Progenitor cell of endocrine pancreas (in vitro differentiated cells): ENCODE measurements around the gene TBXAS1. TPM values are rescaled to one million over a fixed set of nuclear protein-coding genes. Genes with fewer than 3 reads are reported as not detected.

Experiments used
- DNase-seq: peaks from one replicate; pipeline ENCODE4 v3.0.0; 2021; ENCODE audit warnings: low spot score; ENCODE audit not compliant: unreplicated experiment
- H3K27ac Mint-ChIP-seq: 2 replicates; pipeline ENCODE4 v1.8.0; 2021; ENCODE audit warnings: mild to moderate bottlenecking, moderate library complexity, mixed read lengths
- H3K27me3 Mint-ChIP-seq: 2 replicates; pipeline ENCODE4 v1.8.0; 2021; ENCODE audit warnings: mixed read lengths
- H3K36me3 Mint-ChIP-seq: 2 replicates; pipeline ENCODE4 v1.8.0; 2022; ENCODE audit warnings: mixed read lengths; ENCODE audit not compliant: insufficient read depth
- H3K4me1 Mint-ChIP-seq: 2 replicates; pipeline ENCODE4 v1.8.0; 2021; ENCODE audit warnings: low read depth, mixed read lengths
- H3K4me3 Mint-ChIP-seq: 2 replicates; pipeline ENCODE4 v1.8.0; 2021; ENCODE audit warnings: low read depth, mild to moderate bottlenecking, moderate library complexity, mixed read lengths
- H3K9me3 Mint-ChIP-seq: 2 replicates; pipeline ENCODE4 v1.8.0; 2021; ENCODE audit warnings: low read depth, mixed read lengths
- long read RNA-seq: library from polyadenylated mRNA; unstranded; transcript quantifications from one replicate; pipeline ENCODE4 v2.0.0, GENCODE V29; 2020
- total RNA-seq: library from RNA; stranded (reverse); gene quantifications from 2 replicates; pipeline ENCODE4 v1.2.1, GENCODE V29; 2021
- TF ChIP-seq, protein P1 (sequence below): fragments of 200-600 bp; sonication (generic); IDR thresholded peaks from one replicate; pipeline ENCODE4 v1.5.0; 2021; ENCODE audit warnings: antibody characterized with exemption, mild to moderate bottlenecking; ENCODE audit not compliant: unreplicated experiment

TBXAS1 gene
- total RNA-seq: 10.4 and 12.5 TPM in 2 replicates
- long read RNA-seq, transcript TBXAS1-208 (13 exons, 1,963 nt): major isoform, 8 of 29 reads
- long read RNA-seq, partial matches to known transcripts: 5 of 29 reads
- long read RNA-seq, other reads (novel, unspliced or antisense): 13 of 29 reads

DNA sequence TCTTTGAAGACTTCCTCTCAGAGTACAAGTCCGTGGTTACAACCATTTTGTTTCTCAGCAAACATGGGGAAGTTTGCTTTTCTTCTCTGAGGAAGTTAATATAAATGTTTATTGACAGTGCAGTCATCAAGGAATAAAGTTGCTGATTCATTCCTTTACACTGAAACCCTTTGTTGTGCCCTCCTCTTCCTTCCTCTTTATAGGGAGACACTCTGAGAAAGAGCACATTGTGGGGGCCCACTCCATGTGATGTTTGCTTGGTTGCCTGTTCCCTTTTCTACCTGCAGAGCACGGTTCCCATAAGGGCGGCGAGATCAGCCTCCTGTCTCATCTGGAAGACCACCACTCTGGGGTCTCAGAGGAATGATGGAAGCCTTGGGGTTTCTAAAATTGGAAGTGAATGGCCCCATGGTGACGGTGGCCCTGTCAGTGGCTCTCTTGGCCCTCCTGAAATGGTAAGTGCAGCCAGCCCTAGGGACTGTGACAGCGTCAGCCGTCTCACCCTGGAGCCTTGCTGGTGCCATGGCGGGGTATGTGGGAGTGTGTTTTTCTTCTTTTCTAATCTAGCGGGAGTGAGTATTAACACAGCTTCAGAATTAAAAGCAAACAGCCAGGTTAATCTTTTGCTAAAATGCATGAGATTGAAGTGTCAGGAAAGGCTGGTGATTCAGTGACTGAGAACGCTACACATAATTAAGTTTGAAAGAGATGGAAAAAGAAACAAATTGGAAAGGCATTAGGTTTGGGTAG is at the start of gene TBXAS1:
TBXAS1 (plus strand) TSS at position 240 of the 750 bp plus-strand sequence; CDS start at position 367, 127 bp downstream.
- H3K27me3 Mint-ChIP-seq: no peaks in the 10 kb centered on the region
- H3K36me3 Mint-ChIP-seq: peaks cover 15% of the 10 kb centered on the region
- H3K4me3 Mint-ChIP-seq: peak within 1 kb of the TSS; percentile 41
- no peak for DNase-seq
- H3K27ac Mint-ChIP-seq: peak within 1 kb of the TSS; percentile 91
- TF ChIP-seq, protein P1, sequence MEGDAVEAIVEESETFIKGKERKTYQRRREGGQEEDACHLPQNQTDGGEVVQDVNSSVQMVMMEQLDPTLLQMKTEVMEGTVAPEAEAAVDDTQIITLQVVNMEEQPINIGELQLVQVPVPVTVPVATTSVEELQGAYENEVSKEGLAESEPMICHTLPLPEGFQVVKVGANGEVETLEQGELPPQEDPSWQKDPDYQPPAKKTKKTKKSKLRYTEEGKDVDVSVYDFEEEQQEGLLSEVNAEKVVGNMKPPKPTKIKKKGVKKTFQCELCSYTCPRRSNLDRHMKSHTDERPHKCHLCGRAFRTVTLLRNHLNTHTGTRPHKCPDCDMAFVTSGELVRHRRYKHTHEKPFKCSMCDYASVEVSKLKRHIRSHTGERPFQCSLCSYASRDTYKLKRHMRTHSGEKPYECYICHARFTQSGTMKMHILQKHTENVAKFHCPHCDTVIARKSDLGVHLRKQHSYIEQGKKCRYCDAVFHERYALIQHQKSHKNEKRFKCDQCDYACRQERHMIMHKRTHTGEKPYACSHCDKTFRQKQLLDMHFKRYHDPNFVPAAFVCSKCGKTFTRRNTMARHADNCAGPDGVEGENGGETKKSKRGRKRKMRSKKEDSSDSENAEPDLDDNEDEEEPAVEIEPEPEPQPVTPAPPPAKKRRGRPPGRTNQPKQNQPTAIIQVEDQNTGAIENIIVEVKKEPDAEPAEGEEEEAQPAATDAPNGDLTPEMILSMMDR: no peak
- H3K9me3 Mint-ChIP-seq: peaks cover 15% of the 10 kb centered on the region
- H3K4me1 Mint-ChIP-seq: peaks cover 25% of the 10 kb centered on the region

DNA sequence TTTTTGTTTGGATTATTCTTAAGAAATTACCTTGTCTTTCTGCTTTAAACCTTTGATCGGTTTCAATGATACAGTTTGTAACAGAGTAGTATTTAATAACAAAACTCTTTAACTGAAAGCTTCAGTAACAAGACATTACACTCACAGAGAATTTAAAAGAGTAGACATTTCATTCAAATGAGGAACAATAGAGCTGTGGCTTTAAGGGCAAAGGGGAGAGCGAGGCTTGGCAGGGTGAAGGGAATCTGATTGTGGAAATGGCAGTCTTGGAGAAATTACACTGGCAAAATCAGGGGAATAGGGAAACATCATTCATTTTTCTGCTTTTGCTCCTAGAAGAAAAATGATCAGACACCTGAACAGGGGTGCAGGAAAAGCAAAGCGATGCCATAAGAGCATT is 46.1 kb upstream of the TBXAS1 start:
- H3K4me1 Mint-ChIP-seq: peaks cover 8% of the 10 kb centered on the region
- no peak overlapping the region for H3K27ac Mint-ChIP-seq
- H3K9me3 Mint-ChIP-seq: no peaks in the 10 kb centered on the region
- TF ChIP-seq, protein P1: no peak
- H3K4me3 Mint-ChIP-seq: no peak overlapping the region
- peaks cover 13% of the 10 kb centered on the region for H3K27me3 Mint-ChIP-seq
- peaks cover 1% of the 10 kb centered on the region for H3K36me3 Mint-ChIP-seq
- no peak for DNase-seq

DNA sequence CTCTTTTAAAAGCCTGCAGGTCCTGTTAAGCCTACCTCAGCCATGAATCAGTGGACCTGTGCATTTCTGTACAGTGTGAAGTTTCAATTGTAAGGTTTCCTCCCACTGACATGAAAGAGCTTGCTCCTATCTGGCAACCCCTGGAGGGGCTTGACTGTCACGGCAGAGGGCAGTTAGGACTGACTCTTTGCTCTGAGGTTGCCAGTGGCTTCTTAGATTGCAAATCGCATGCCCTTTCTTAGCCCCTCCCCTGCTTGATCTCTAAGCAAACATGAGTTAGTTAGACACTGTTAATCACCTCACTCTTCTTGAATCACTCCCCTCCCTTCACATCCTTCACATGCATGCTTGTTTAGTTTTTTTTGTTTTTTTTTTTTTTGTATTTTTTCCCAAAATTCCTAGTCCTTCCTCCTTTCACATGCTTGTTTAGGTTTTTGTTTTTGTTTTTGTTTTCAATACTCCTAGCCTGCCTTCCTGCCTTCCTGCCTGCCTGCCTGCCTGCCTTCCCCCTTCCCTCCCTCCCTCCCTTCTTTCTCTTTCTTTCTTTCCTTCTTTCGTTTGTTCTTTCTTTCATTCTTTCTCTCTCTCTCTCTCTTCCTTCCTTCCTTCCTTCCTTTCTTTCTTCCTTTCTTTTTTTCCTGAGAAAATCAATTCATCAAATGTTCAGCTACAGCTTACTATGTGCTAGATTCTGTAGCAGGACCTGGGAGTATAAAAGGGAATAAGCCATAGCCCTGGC is 45.2 kb upstream of the TBXAS1 start:
- TF ChIP-seq, protein P1: no peak
- H3K36me3 Mint-ChIP-seq: peaks cover 1% of the 10 kb centered on the region

DNA sequence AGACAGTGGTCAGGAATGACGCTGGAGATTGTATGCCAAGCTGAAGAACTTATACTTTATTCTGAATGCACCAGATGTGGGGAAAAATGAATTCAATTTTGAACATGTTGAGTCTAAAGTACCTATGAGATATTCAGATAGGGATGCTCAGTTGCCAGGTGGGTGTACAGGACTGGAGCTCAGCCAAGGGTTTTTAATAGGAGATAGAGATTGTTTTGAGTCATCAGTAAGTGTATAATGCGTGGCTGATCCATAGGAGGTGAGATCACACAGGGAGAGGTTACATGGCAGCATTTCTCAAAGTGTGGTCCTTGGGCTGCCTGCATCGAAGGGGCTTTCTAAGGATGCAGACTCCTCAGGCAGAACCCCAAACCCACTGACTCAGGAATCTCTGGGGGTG is 44.4 kb upstream of the TBXAS1 start:
- peaks cover 1% of the 10 kb centered on the region for H3K36me3 Mint-ChIP-seq
- no peak overlapping the region for H3K27ac Mint-ChIP-seq
- peaks cover 1% of the 10 kb centered on the region for H3K4me1 Mint-ChIP-seq
- peaks cover 6% of the 10 kb centered on the region for H3K27me3 Mint-ChIP-seq
- H3K9me3 Mint-ChIP-seq: no peaks in the 10 kb centered on the region
- no peak overlapping the region for H3K4me3 Mint-ChIP-seq
- TF ChIP-seq, protein P1: no peak
- no peak for DNase-seq

More for the DNA sequence above, 45.2 kb upstream of the TBXAS1 start:
- H3K9me3 Mint-ChIP-seq: no peaks in the 10 kb centered on the region
- H3K4me1 Mint-ChIP-seq: peaks cover 5% of the 10 kb centered on the region
- no peak overlapping the region for H3K4me3 Mint-ChIP-seq
- DNase-seq: no peak
- H3K27ac Mint-ChIP-seq: no peak overlapping the region
- H3K27me3 Mint-ChIP-seq: peaks cover 13% of the 10 kb centered on the region

DNA sequence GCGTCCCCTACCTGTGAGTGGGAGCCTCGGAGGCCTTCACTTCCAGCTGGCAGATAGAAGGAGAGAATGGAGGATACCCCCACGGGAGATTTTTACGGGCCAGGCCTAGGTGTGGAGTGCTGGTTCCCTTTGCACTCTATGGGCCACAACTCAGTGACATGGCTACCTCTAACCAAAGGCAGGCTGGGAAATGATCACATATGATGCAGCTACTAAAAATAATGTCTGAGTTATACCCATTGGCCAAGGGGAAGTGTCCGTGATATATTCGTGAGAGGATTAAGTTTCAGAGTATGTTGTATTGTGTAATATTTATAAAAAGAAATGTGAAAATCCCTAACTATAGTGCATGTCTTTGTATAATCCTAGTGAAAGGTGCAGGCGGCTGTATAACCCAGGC is 37.7 kb upstream of the TBXAS1 start:
- no peak for DNase-seq
- H3K27me3 Mint-ChIP-seq: no peaks in the 10 kb centered on the region
- H3K4me1 Mint-ChIP-seq: no peaks in the 10 kb centered on the region
- H3K27ac Mint-ChIP-seq: no peak overlapping the region
- H3K4me3 Mint-ChIP-seq: no peak overlapping the region
- TF ChIP-seq, protein P1: no peak
- H3K36me3 Mint-ChIP-seq: peaks cover 6% of the 10 kb centered on the region
- peaks cover 3% of the 10 kb centered on the region for H3K9me3 Mint-ChIP-seq
